T47D (cell line): ENCODE results near the gene PRAMEF11.

Experiments used
- DNase-seq, 2 experiments: peaks; one replicate each; pipeline versions ENCODE4 v3.0.0 to v3.0.0-alpha.2; 2011 to 2012; ENCODE audit warnings: low read depth in 1 of 2, low spot score in 1 of 2
- JUND ChIP-seq: IDR thresholded peaks from 2 replicates; pipeline ENCODE4 v1.6.1; 2012; ENCODE audit warnings: low read depth
- in situ Hi-C: cut with HindIII; loops from 2 replicates; pipeline ENCODE4 v1.10.0; 2016; ENCODE audit warnings: low sequenced_read_pairs, low pct_unique_long_range_greater_than_20kb

PRAMEF11 gene

GRCh38 chr1:12778907-12779306 lies 52.3 kb downstream of the PRAMEF11 start:
- no peak for TF ChIP-seq JUND
- in situ Hi-C loops: no loop called here
- no peak for DNase-seq

GRCh38 chr1:12778061-12778460 lies 53.1 kb downstream of the PRAMEF11 start:
- TF ChIP-seq JUND: no peak
- in situ Hi-C loops: no loop called here
- DNase-seq: no peak

GRCh38 chr1:12776801-12777557 lies 54.2 kb downstream of the PRAMEF11 start:
- no peak for TF ChIP-seq JUND
- DNase-seq: no peak
- in situ Hi-C loops: no loop called here

- in situ Hi-C loops: no loop called here
- TF ChIP-seq JUND: no peak
- no peak for DNase-seq
Measured at GRCh38 chr1:12775443-12775842, 55.8 kb downstream of the PRAMEF11 start.

- no peak for DNase-seq
- in situ Hi-C loops: no loop called here
- no peak for TF ChIP-seq JUND
Measured at GRCh38 chr1:12774801-12775345, 56.3 kb downstream of the PRAMEF11 start.
